OCI-LY7 (cell line): ENCODE results near the gene PARP14. TPM values are rescaled to one million over a fixed set of nuclear protein-coding genes. Genes with fewer than 3 reads are reported as not detected.
"Not testable (repeated sequence)": the region's sequence is repeated elsewhere in the genome, so short reads cannot be mapped to it uniquely, and the experiment has no call there.

Source experiments
- BruUV-seq: library from RNA; stranded (reverse); fragments of 400-500 nt; replicated peaks from 2 replicates; lab custom pipeline; 2021; lab: Mats Ljungman, UMichigan
- CTCF ChIA-PET: fragments of 300-600 bp; sonication (Branson Sonifier 250); formaldehyde crosslinking; loops from one replicate; lab custom pipeline; 2022; ENCODE audit warnings: antibody characterized with exemption; ENCODE audit not compliant: unreplicated experiment; lab: Charles Lee
- POLR2A ChIA-PET: fragments of 300-600 bp; sonication (Branson Sonifier 250); formaldehyde crosslinking; loops from one replicate; lab custom pipeline; 2022; ENCODE audit warnings: antibody characterized with exemption; lab: Charles Lee
- DNase-seq: peaks from one replicate; pipeline ENCODE4 v3.0.0-alpha.2; 2015; ENCODE audit warnings: low spot score
- H2AFZ ChIP-seq: fragments of 200-600 bp; sonication (generic), shearing (Covaris generic); 2 replicates; pipeline ENCODE4 v1.6.1; 2014; ENCODE audit warnings: mild to moderate bottlenecking, antibody characterized with exemption, low read length, moderate library complexity
- H3K27ac ChIP-seq: fragments of 200-600 bp; sonication (generic); 2 replicates; pipeline ENCODE4 v1.5.1; 2014; ENCODE audit warnings: mixed run types, low read depth, mild to moderate bottlenecking, moderate library complexity, low read length, inconsistent platforms; ENCODE audit not compliant: poor library complexity, severe bottlenecking
- H3K36me3 ChIP-seq: fragments of 200-600 bp; sonication (generic); 2 replicates; pipeline ENCODE4 v1.6.1; 2014; ENCODE audit warnings: mild to moderate bottlenecking, antibody characterized with exemption, low read length, moderate library complexity, mixed read lengths; ENCODE audit not compliant: insufficient read depth
- H3K4me1 ChIP-seq: fragments of 200-600 bp; sonication (generic); 2 replicates; pipeline ENCODE4 v1.5.1; 2014; ENCODE audit warnings: mild to moderate bottlenecking, low read length; ENCODE audit not compliant: insufficient read depth, poor library complexity, severe bottlenecking
- H3K4me2 ChIP-seq: fragments of 200-600 bp; sonication (generic); 2 replicates; pipeline ENCODE4 v1.6.1; 2014; ENCODE audit warnings: mild to moderate bottlenecking, low read length
- H3K4me3 ChIP-seq: fragments of 200-600 bp; sonication (generic); 2 replicates; pipeline ENCODE4 v1.5.1; 2014; ENCODE audit warnings: mild to moderate bottlenecking, low read depth, low read length; ENCODE audit not compliant: poor library complexity, severe bottlenecking
- H3K79me2 ChIP-seq: fragments of 200-600 bp; sonication (generic); 2 replicates; pipeline ENCODE4 v1.6.1; 2016; ENCODE audit warnings: low read depth, mild to moderate bottlenecking, low read length, moderate library complexity, mixed read lengths; ENCODE audit not compliant: insufficient read depth
- H3K9me2 ChIP-seq: fragments of 200-600 bp; sonication (generic); 2 replicates; pipeline ENCODE4 v1.6.1; 2016; ENCODE audit warnings: mild to moderate bottlenecking, low read length, mixed read lengths; ENCODE audit not compliant: insufficient read depth
- H3K9me3 ChIP-seq: fragments of 200-600 bp; sonication (generic); 2 replicates; pipeline ENCODE4 v1.6.1; 2014; ENCODE audit warnings: mild to moderate bottlenecking, mixed run types, low read length, mixed read lengths
- H4K20me1 ChIP-seq: fragments of 200-600 bp; sonication (generic); 2 replicates; pipeline ENCODE4 v1.6.1; 2014; ENCODE audit warnings: mild to moderate bottlenecking, antibody characterized with exemption, low read length, moderate library complexity, mixed read lengths; ENCODE audit not compliant: insufficient read depth
- CTCF ChIP-seq: fragments of 200-600 bp; sonication (generic); conservative IDR thresholded peaks from 2 replicates; pipeline ENCODE4 v1.5.1; 2014; ENCODE audit warnings: mild to moderate bottlenecking, antibody characterized with exemption, low read length, moderate library complexity, mixed read lengths
- EZH2phosphoT487 ChIP-seq: fragments of 200-600 bp; sonication (generic); IDR thresholded peaks from 2 replicates; pipeline ENCODE4 v1.6.1; 2018; ENCODE audit warnings: low read depth, borderline replicate concordance, mild to moderate bottlenecking, mixed run types, antibody characterized with exemption, low read length, moderate library complexity, mixed read lengths
- intact Hi-C: fragments of 100-400 bp; cut with micrococcal nuclease; formaldehyde crosslinking; loops from one replicate; pipeline ENCODE4 v1.10.0; 2022; ENCODE audit not compliant: unreplicated experiment
- total RNA-seq, 2 experiments: library from RNA; depleted of rRNA in 1 of 2; stranded (reverse); fragments of >200 nt in 1 of 2; shearing (Covaris generic) in 1 of 2; gene quantifications; 2 replicates each; pipeline ENCODE4 v1.2.3, GENCODE V29; 2014 to 2022

PARP14 gene
- total RNA-seq, 2 experiments from 2014 or later: 5.6 to 12.4 TPM

GRCh38 chr3:122743581-122744120 is 63.0 kb downstream of the PARP14 start:
- ChIA-PET POLR2A (interaction anchor here (0.7 kb wide), 1 partner anchor 126 kb away, joined by 3 read pairs; no protein-coding TSS in a partner anchor), CTCF (no interaction called here)
- Histone ChIP-seq H3K9me2 (no peaks in the 10 kb centered on the region), H3K9me3 (no peaks in the 10 kb centered on the region; the same call in 1 of the 2 replicates), H3K4me3 (no peak overlapping the region), H3K4me2 (no peak overlapping the region), H3K27ac (no peak overlapping the region), H2AFZ (no peak overlapping the region), H3K4me1 (no peaks in the 10 kb centered on the region), H3K79me2 (no peaks in the 10 kb centered on the region), H4K20me1 (no peaks in the 10 kb centered on the region), H3K36me3 (peaks cover 47% of the 10 kb centered on the region)
- BruUV-seq: no TSS peak
- DNase-seq: no peak
- intact Hi-C loops: no loop called here
- TF ChIP-seq EZH2phosphoT487: no peak
- TF ChIP-seq CTCF: no peak

GRCh38 chr3:122745369-122746021 is 64.9 kb downstream of the PARP14 start:
- no peak overlapping the region for H3K4me3 ChIP-seq
- H3K36me3 ChIP-seq: peaks cover 34% of the 10 kb centered on the region
- ChIA-PET CTCF (no interaction called here), POLR2A (interaction anchor here (0.6 to 0.7 kb wide), 4 partner anchors 13 to 350 kb away, joined by 3 to 5 read pairs (median 4); no protein-coding TSS in a partner anchor)
- H3K4me2 ChIP-seq: no peak overlapping the region
- H4K20me1 ChIP-seq: no peaks in the 10 kb centered on the region
- no peak for TF ChIP-seq EZH2phosphoT487
- no peak for TF ChIP-seq CTCF
- BruUV-seq: no TSS peak
- H3K79me2 ChIP-seq: no peaks in the 10 kb centered on the region
- no peaks in the 10 kb centered on the region for H3K9me2 ChIP-seq
- H3K4me1 ChIP-seq: no peaks in the 10 kb centered on the region
- H3K27ac ChIP-seq: no peak overlapping the region
- DNase-seq: no peak
- no peaks in the 10 kb centered on the region; the same call in 1 of the 2 replicates for H3K9me3 ChIP-seq
- intact Hi-C loops: no loop called here
- no peak overlapping the region for H2AFZ ChIP-seq

GRCh38 chr3:122747295-122747694 is 66.7 kb downstream of the PARP14 start:
- CTCF ChIA-PET, POLR2A ChIA-PET, H3K9me2 ChIP-seq, H2AFZ ChIP-seq, H3K4me2 ChIP-seq, H3K9me3 ChIP-seq, H3K27ac ChIP-seq, DNase-seq, H3K4me3 ChIP-seq, H4K20me1 ChIP-seq, H3K4me1 ChIP-seq, H3K79me2 ChIP-seq, intact Hi-C loops, BruUV-seq: not testable (repeated sequence)
- H3K36me3 ChIP-seq: peaks cover 22% of the 10 kb centered on the region
